Neutrophil (primary cell): ENCODE data around the gene ABCB11.

ENCODE experiments used
- H3K27ac ChIP-seq: fragments of 200-600 bp; sonication (generic); 2 replicates; pipeline ENCODE4 v1.5.1; 2016; ENCODE audit warnings: mild to moderate bottlenecking, moderate library complexity
- H3K27me3 ChIP-seq: fragments of 200-600 bp; sonication (generic); 2 replicates; pipeline ENCODE4 v1.6.0; 2016; ENCODE audit warnings: mild to moderate bottlenecking
- H3K36me3 ChIP-seq: fragments of 200-600 bp; sonication (generic); 2 replicates; pipeline ENCODE4 v1.5.1; 2017
- H3K4me1 ChIP-seq, 2 experiments: fragments of 200-600 bp in 1 of 2; sonication (generic) in 1 of 2; 1 replicate in 1 of 2; 2 replicates in 1 of 2; pipeline versions ENCODE4 v1.5.1 to v1.6.1; 2013 to 2016; ENCODE audit warnings: low read depth in 1 of 2, low read length in 1 of 2, mild to moderate bottlenecking in 1 of 2, moderate library complexity in 1 of 2; ENCODE audit not compliant: control insufficient read depth in 1 of 2, insufficient read depth in 1 of 2
- H3K4me3 ChIP-seq, 2 experiments: fragments of 200-600 bp in 1 of 2; sonication (generic) in 1 of 2; 1 replicate in 1 of 2; 2 replicates in 1 of 2; pipeline ENCODE4 v1.5.1; 2013 to 2016; ENCODE audit warnings: low read depth in 1 of 2, low read length in 1 of 2, mild to moderate bottlenecking in 1 of 2, moderate library complexity in 1 of 2
- H3K9me3 ChIP-seq: fragments of 200-600 bp; sonication (generic); 2 replicates; pipeline ENCODE4 v1.5.1; 2016
- TF ChIP-seq, protein P1 (sequence below): fragments of 200-600 bp; sonication (generic); IDR thresholded peaks from 2 replicates; pipeline ENCODE4 v1.5.1; 2016; ENCODE audit warnings: antibody characterized with exemption

The ABCB11 gene

DNA sequence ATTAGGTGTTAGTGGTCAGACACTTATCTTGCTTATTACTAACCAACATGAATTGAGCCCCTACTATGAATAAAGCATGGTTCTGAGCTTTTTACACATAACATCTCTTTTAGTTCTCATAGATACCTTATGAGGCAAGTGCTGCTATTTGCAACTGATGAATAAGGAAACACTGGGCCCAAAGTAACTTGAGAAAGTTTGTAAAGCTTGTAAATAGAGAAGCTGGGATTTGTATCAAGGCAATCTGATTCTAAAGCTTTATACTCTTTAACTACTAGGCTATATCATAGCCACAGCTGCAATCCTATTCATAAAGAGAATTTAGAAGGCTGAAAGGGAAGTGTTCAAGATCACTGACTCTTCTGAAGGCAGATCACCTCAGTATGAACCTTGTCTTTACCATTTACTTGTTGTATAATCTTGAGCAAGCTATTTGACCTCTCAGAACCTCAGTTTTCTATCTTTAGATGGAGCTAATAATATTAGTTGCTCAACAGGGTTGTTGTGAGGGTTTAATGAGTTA, 60.4 kb downstream of the ABCB11 start:
- no peaks in the 10 kb centered on the region for H3K4me1 ChIP-seq
- no peaks in the 10 kb centered on the region for H3K27me3 ChIP-seq
- no peaks in the 10 kb centered on the region for H3K9me3 ChIP-seq
- H3K4me3 ChIP-seq, result no peak overlapping the region
- TF ChIP-seq, protein P1, sequence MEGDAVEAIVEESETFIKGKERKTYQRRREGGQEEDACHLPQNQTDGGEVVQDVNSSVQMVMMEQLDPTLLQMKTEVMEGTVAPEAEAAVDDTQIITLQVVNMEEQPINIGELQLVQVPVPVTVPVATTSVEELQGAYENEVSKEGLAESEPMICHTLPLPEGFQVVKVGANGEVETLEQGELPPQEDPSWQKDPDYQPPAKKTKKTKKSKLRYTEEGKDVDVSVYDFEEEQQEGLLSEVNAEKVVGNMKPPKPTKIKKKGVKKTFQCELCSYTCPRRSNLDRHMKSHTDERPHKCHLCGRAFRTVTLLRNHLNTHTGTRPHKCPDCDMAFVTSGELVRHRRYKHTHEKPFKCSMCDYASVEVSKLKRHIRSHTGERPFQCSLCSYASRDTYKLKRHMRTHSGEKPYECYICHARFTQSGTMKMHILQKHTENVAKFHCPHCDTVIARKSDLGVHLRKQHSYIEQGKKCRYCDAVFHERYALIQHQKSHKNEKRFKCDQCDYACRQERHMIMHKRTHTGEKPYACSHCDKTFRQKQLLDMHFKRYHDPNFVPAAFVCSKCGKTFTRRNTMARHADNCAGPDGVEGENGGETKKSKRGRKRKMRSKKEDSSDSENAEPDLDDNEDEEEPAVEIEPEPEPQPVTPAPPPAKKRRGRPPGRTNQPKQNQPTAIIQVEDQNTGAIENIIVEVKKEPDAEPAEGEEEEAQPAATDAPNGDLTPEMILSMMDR, result no peak
- H3K36me3 ChIP-seq, result no peaks in the 10 kb centered on the region
- H3K27ac ChIP-seq, result no peak overlapping the region

DNA sequence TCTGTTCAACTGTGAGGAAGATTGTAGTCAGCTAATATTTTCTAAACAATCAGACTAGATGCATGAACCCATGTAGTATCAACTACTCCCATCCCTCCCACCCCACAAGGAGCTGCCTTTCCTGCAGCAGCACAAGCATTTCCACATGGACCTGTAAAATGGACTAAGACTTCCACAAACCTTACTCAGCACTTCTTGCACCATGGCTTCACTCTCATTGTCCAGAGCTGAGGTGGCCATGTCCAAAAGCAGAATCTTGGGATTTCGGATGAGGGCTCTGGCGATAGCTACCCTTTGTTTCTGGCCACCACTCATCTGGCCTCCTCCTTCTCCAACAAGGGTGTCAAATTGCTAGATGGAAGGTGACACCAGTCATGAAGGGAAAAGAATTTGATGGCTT, 61.3 kb downstream of the ABCB11 start:
- Histone ChIP-seq H3K9me3 (no peaks in the 10 kb centered on the region), H3K36me3 (no peaks in the 10 kb centered on the region), H3K27me3 (no peaks in the 10 kb centered on the region), H3K27ac (no peak overlapping the region), H3K4me1 (no peaks in the 10 kb centered on the region), H3K4me3 (no peak overlapping the region)
- TF ChIP-seq, protein P1, result no peak

DNA sequence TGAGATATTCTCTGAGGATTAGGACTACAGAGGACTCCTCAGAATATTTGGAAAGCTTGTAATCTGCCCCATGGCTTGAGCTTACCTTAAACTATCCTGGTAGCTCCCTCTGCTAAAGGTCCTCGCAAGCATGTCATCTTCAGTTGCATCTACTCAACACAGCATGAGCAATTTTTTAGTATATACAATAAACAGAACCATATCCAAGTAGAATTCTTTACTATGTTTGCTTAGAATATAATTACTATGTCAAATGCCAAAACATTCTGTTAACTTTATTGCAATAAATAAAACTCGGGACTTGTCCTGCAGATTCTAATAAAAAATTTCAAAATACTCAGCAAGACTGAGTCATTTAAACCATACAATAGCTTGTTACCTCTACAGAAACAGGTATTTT, 62.8 kb downstream of the ABCB11 start:
- TF ChIP-seq, protein P1, result no peak

DNA sequence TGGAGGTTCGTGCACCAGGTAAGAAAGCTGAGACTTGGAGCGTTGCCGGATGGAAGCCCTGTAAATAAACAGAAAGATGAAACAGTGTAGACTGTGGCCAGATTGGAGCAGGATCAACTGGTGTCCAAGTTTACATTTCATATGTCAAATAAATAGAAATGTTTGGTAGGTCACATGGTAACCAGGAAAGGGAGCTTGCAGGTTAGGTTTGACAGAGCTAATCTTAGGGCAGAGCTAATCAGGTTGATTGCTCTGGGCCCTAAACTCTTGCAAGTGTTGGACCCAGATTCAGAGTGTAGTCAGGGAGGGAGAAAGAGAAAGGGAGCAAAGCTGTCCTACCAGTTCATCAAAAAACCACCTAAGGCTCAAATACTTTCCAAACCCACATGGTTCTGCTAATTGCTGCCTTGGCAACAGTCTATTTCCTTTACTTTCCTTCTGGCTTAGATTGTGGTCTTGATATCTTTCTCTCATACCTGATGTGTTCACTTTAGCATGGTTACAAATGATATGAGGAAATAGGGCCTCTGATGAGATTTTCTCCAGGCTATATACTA, 66.8 kb downstream of the ABCB11 start:
- H3K4me3 ChIP-seq, result no peak overlapping the region
- H3K36me3 ChIP-seq, result no peaks in the 10 kb centered on the region
- no peaks in the 10 kb centered on the region for H3K9me3 ChIP-seq
- TF ChIP-seq, protein P1, result no peak
- H3K4me1 ChIP-seq, result peaks cover 7 to 16% of the 10 kb centered on the region in 2 experiments
- no peak overlapping the region for H3K27ac ChIP-seq
- H3K27me3 ChIP-seq, result no peaks in the 10 kb centered on the region

More for the DNA sequence above, 62.8 kb downstream of the ABCB11 start:
- peaks cover 0 to 9% of the 10 kb centered on the region in 2 experiments for H3K4me1 ChIP-seq
- H3K27ac ChIP-seq, result no peak overlapping the region
- no peaks in the 10 kb centered on the region for H3K36me3 ChIP-seq
- H3K4me3 ChIP-seq, result no peak overlapping the region
- no peaks in the 10 kb centered on the region for H3K9me3 ChIP-seq
- H3K27me3 ChIP-seq, result no peaks in the 10 kb centered on the region

DNA sequence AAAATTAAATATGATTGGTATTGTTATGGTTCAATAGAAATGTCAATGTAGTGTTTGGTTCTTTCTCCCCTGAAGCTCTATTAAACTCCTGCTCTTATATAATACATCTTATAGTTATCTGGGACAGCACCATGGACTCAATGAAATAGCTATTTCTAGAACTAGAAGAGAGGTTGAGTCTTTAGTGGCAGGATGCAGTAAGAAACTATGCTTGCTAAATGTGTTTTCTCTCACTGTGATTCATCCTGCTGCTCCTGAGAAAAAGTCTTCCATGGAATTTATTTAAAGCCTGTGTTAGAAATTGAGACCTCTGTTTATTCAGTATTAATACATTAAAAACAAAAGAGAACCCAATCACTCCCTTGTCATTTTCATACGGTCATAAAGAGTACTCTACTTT, 68.5 kb downstream of the ABCB11 start:
- H3K27me3 ChIP-seq, result no peaks in the 10 kb centered on the region
- no peaks in the 10 kb centered on the region for H3K9me3 ChIP-seq

More for the DNA sequence above, 68.5 kb downstream of the ABCB11 start:
- Histone ChIP-seq H3K36me3 (no peaks in the 10 kb centered on the region), H3K4me3 (no peak overlapping the region), H3K4me1 (peaks cover 7 to 16% of the 10 kb centered on the region in 2 experiments), H3K27ac (no peak overlapping the region)
- TF ChIP-seq, protein P1, result no peak
